Measurements from ENCODE around the gene RABIF.

GRCh38 chr1:202879128-202879527, 9.8 kb downstream of the RABIF start:
- no peak for TF ChIP-seq POLR2A (IDR thresholded peaks at IDR 0.05)
- TF ChIP-seq, protein P1, sequence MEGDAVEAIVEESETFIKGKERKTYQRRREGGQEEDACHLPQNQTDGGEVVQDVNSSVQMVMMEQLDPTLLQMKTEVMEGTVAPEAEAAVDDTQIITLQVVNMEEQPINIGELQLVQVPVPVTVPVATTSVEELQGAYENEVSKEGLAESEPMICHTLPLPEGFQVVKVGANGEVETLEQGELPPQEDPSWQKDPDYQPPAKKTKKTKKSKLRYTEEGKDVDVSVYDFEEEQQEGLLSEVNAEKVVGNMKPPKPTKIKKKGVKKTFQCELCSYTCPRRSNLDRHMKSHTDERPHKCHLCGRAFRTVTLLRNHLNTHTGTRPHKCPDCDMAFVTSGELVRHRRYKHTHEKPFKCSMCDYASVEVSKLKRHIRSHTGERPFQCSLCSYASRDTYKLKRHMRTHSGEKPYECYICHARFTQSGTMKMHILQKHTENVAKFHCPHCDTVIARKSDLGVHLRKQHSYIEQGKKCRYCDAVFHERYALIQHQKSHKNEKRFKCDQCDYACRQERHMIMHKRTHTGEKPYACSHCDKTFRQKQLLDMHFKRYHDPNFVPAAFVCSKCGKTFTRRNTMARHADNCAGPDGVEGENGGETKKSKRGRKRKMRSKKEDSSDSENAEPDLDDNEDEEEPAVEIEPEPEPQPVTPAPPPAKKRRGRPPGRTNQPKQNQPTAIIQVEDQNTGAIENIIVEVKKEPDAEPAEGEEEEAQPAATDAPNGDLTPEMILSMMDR (IDR thresholded peaks at IDR 0.05) = no peak

Data from tibial nerve (tissue), 3 donors.